ENCODE measurements around the gene EMC7.
"Not testable (repeated sequence)": the region's sequence is repeated elsewhere in the genome, so short reads cannot be mapped to it uniquely, and the experiment has no call there.

Gene EMC7

GRCh38 chr15:34079904-34080303, 21.8 kb downstream of the EMC7 start:
- no peak for DNase-seq

- no peak for DNase-seq
Measured at GRCh38 chr15:34078900-34079299, 22.8 kb downstream of the EMC7 start.

- DNase-seq = no peak
Measured at GRCh38 chr15:34076785-34077184, 24.9 kb downstream of the EMC7 start.

- no peak for DNase-seq
Measured at GRCh38 chr15:34070003-34070402, 31.7 kb downstream of the EMC7 start.

GRCh38 chr15:34065941-34066340, 35.7 kb downstream of the EMC7 start:
- no peak for DNase-seq

- no peak for DNase-seq
Measured at GRCh38 chr15:34065261-34065660, 36.4 kb downstream of the EMC7 start.

- no peak for DNase-seq
Measured at GRCh38 chr15:34064438-34064837, 37.2 kb downstream of the EMC7 start.

GRCh38 chr15:34059946-34060345, 41.7 kb downstream of the EMC7 start:
- DNase-seq = no peak

- no peak for DNase-seq
Measured at GRCh38 chr15:34059476-34059875, 42.2 kb downstream of the EMC7 start.

GRCh38 chr15:34056911-34057310, 44.8 kb downstream of the EMC7 start:
- no peak for DNase-seq

- no peak for DNase-seq
Measured at GRCh38 chr15:34055868-34056595, 45.6 kb downstream of the EMC7 start.

GRCh38 chr15:34054081-34054707, 47.5 kb downstream of the EMC7 start:
- no peak for DNase-seq

- DNase-seq = not testable (repeated sequence)
Measured at GRCh38 chr15:34050385-34050784, 51.3 kb downstream of the EMC7 start.

GRCh38 chr15:34049112-34049511, 52.5 kb downstream of the EMC7 start:
- DNase-seq = no peak

GRCh38 chr15:34047893-34048775, 53.5 kb downstream of the EMC7 start:
- DNase-seq = no peak

- DNase-seq = no peak
Measured at GRCh38 chr15:34046471-34047145, 55.1 kb downstream of the EMC7 start.

GRCh38 chr15:34043813-34044212, 57.8 kb downstream of the EMC7 start:
- DNase-seq = no peak

- DNase-seq = no peak
Measured at GRCh38 chr15:34043391-34043790, 58.3 kb downstream of the EMC7 start.

GRCh38 chr15:34039790-34040113, 61.9 kb downstream of the EMC7 start:
- peak in 1 of 2 donors; percentile 41 for DNase-seq

GRCh38 chr15:34038871-34039789, 62.5 kb downstream of the EMC7 start, which contains the start of gene AVEN:
Gene AVEN, minus strand, starts transcription at chr15:34039204. Its CDS starts 158 bp downstream, at chr15:34039046.
- DNase-seq = no peak

- peak; percentile 54 to 55 for DNase-seq
Measured at GRCh38 chr15:34038023-34038870, 63.4 kb downstream of the EMC7 start.
